Measurements from ENCODE around the gene GCG. TPM values are rescaled to one million over a fixed set of nuclear protein-coding genes. Genes with fewer than 3 reads are reported as not detected.

GCG gene
- total and polyA plus RNA-seq, 4 donors: not detected

DNA sequence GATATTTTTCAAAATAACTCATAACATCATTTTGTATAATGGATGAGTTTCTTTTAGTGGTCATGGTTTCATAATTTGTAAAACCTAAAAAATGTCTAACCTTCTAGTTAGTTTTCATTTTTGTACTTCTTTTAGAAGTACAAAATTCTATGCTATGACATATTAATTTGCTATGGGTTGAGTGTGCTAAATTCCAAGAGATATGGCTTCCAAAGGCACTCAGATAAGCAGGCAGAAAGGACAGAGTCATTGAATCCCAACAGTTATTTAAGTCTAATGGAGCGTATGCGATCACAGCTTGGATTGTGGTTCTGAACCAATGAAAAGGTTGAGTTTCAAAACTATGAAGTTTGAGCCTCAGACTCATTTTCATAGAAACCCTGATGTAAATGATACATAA is 37.0 kb downstream of the GCG start:
- WGBS: 98% methylated on average over 2 of the region's 2 CpGs
- DNase-seq (ENCODE audit: low spot score): no peak
- Histone ChIP-seq H3K9me3 (ENCODE audit: control insufficient read depth in 4 of 4, low read length in 3 of 4) (no peaks in the 10 kb centered on the region), H3K27me3 (ENCODE audit: control insufficient read depth in 4 of 4, insufficient read depth in 4 of 4, low read length in 3 of 4) (no peaks in the 10 kb centered on the region), H3K4me3 (ENCODE audit: low read depth in 1 of 3, low read length in 3 of 3) (no peak overlapping the region), H3K36me3 (ENCODE audit: control insufficient read depth in 4 of 4, insufficient read depth in 3 of 4, low read depth in 1 of 4, low read length in 3 of 4) (no peaks in the 10 kb centered on the region), H3K9ac (ENCODE audit: low read depth in 1 of 2, low read length in 2 of 2) (no peak overlapping the region), H3K4me1 (ENCODE audit: control insufficient read depth in 4 of 4, insufficient read depth in 4 of 4, low read length in 3 of 4) (peaks cover 6 to 24% (median 19%) of the 10 kb centered on the region in 4 donors), H3K27ac (ENCODE audit: low read depth in 1 of 2, low read length in 2 of 2) (no peak overlapping the region)
- TF ChIP-seq FOXA2 (IDR thresholded peaks at IDR 0.05) (no peak), FOXA1 (IDR thresholded peaks at IDR 0.05) (no peak), SP1 (IDR thresholded peaks at IDR 0.05) (no peak), EGR1 (IDR thresholded peaks at IDR 0.05; ENCODE audit: low read depth in 2 of 2) (no peak), TAF1 (conservative IDR thresholded peaks at IDR 0.05) (no peak), GABPA (IDR thresholded peaks at IDR 0.05 in 1 of 2, conservative IDR thresholded peaks at IDR 0.05 in 1 of 2) (no peak), JUND (IDR thresholded peaks at IDR 0.05) (no peak)
- TF ChIP-seq, protein P1, sequence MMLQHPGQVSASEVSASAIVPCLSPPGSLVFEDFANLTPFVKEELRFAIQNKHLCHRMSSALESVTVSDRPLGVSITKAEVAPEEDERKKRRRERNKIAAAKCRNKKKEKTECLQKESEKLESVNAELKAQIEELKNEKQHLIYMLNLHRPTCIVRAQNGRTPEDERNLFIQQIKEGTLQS (IDR thresholded peaks at IDR 0.05): no peak
- TF ChIP-seq, protein P2, sequence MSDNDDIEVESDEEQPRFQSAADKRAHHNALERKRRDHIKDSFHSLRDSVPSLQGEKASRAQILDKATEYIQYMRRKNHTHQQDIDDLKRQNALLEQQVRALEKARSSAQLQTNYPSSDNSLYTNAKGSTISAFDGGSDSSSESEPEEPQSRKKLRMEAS (IDR thresholded peaks at IDR 0.05): no peak
- TF ChIP-seq, protein P3, sequence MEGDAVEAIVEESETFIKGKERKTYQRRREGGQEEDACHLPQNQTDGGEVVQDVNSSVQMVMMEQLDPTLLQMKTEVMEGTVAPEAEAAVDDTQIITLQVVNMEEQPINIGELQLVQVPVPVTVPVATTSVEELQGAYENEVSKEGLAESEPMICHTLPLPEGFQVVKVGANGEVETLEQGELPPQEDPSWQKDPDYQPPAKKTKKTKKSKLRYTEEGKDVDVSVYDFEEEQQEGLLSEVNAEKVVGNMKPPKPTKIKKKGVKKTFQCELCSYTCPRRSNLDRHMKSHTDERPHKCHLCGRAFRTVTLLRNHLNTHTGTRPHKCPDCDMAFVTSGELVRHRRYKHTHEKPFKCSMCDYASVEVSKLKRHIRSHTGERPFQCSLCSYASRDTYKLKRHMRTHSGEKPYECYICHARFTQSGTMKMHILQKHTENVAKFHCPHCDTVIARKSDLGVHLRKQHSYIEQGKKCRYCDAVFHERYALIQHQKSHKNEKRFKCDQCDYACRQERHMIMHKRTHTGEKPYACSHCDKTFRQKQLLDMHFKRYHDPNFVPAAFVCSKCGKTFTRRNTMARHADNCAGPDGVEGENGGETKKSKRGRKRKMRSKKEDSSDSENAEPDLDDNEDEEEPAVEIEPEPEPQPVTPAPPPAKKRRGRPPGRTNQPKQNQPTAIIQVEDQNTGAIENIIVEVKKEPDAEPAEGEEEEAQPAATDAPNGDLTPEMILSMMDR (IDR thresholded peaks at IDR 0.05; ENCODE audit: low read depth, low read length, missing input control): no peak

DNA sequence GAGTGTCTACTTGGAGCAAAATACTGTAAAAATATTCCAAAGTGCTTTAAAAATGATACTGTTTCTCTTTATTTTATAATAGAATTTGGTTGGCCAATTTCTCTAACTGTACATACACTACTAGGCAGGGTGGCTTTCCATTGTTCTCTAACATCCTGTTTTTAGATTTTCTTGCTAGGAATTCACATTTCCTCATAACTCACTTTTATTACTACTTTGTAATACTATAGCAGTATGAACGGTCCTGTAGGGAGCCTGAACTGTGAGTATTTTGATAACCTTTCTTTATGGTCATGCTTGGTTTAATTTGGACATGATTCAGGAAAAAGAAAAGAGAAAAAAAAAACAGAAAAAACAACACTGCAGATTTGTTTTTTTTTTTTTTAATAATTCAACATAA is 37.8 kb downstream of the GCG start:
- TF ChIP-seq, protein P4, sequence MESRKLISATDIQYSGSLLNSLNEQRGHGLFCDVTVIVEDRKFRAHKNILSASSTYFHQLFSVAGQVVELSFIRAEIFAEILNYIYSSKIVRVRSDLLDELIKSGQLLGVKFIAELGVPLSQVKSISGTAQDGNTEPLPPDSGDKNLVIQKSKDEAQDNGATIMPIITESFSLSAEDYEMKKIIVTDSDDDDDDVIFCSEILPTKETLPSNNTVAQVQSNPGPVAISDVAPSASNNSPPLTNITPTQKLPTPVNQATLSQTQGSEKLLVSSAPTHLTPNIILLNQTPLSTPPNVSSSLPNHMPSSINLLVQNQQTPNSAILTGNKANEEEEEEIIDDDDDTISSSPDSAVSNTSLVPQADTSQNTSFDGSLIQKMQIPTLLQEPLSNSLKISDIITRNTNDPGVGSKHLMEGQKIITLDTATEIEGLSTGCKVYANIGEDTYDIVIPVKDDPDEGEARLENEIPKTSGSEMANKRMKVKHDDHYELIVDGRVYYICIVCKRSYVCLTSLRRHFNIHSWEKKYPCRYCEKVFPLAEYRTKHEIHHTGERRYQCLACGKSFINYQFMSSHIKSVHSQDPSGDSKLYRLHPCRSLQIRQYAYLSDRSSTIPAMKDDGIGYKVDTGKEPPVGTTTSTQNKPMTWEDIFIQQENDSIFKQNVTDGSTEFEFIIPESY (IDR thresholded peaks at IDR 0.05): no peak
- TF ChIP-seq RXRA (IDR thresholded peaks at IDR 0.05): no peak
- TF ChIP-seq GABPA (IDR thresholded peaks at IDR 0.05 in 1 of 2, conservative IDR thresholded peaks at IDR 0.05 in 1 of 2): no peak
- TF ChIP-seq RAD21 (IDR thresholded peaks at IDR 0.05): no peak
- TF ChIP-seq SP1 (IDR thresholded peaks at IDR 0.05): no peak
- no peak for TF ChIP-seq TAF1 (conservative IDR thresholded peaks at IDR 0.05)
- TF ChIP-seq EGR1 (IDR thresholded peaks at IDR 0.05; ENCODE audit: low read depth in 2 of 2): no peak
- TF ChIP-seq YY1 (IDR thresholded peaks at IDR 0.05): no peak
- TF ChIP-seq HNF4A (conservative IDR thresholded peaks at IDR 0.05): no peak
- no peak for TF ChIP-seq HNF4G (IDR thresholded peaks at IDR 0.05)
- TF ChIP-seq, protein P5, sequence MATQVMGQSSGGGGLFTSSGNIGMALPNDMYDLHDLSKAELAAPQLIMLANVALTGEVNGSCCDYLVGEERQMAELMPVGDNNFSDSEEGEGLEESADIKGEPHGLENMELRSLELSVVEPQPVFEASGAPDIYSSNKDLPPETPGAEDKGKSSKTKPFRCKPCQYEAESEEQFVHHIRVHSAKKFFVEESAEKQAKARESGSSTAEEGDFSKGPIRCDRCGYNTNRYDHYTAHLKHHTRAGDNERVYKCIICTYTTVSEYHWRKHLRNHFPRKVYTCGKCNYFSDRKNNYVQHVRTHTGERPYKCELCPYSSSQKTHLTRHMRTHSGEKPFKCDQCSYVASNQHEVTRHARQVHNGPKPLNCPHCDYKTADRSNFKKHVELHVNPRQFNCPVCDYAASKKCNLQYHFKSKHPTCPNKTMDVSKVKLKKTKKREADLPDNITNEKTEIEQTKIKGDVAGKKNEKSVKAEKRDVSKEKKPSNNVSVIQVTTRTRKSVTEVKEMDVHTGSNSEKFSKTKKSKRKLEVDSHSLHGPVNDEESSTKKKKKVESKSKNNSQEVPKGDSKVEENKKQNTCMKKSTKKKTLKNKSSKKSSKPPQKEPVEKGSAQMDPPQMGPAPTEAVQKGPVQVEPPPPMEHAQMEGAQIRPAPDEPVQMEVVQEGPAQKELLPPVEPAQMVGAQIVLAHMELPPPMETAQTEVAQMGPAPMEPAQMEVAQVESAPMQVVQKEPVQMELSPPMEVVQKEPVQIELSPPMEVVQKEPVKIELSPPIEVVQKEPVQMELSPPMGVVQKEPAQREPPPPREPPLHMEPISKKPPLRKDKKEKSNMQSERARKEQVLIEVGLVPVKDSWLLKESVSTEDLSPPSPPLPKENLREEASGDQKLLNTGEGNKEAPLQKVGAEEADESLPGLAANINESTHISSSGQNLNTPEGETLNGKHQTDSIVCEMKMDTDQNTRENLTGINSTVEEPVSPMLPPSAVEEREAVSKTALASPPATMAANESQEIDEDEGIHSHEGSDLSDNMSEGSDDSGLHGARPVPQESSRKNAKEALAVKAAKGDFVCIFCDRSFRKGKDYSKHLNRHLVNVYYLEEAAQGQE (IDR thresholded peaks at IDR 0.05): no peak
- no peak for TF ChIP-seq NR2F2 (IDR thresholded peaks at IDR 0.05)
- TF ChIP-seq, protein P2 (IDR thresholded peaks at IDR 0.05): no peak
- no peak for TF ChIP-seq FOXA1 (IDR thresholded peaks at IDR 0.05)
- TF ChIP-seq FOXA2 (IDR thresholded peaks at IDR 0.05): no peak
- TF ChIP-seq JUND (IDR thresholded peaks at IDR 0.05): no peak
- TF ChIP-seq, protein P3 (IDR thresholded peaks at IDR 0.05; ENCODE audit: low read depth, low read length, missing input control): no peak
- TF ChIP-seq, protein P1 (IDR thresholded peaks at IDR 0.05): no peak
- Histone ChIP-seq H3K9ac (ENCODE audit: low read depth in 1 of 2, low read length in 2 of 2) (no peak overlapping the region), H3K9me3 (ENCODE audit: control insufficient read depth in 4 of 4, low read length in 3 of 4) (no peaks in the 10 kb centered on the region), H3K27me3 (ENCODE audit: control insufficient read depth in 4 of 4, insufficient read depth in 4 of 4, low read length in 3 of 4) (no peaks in the 10 kb centered on the region), H3K4me3 (ENCODE audit: low read depth in 1 of 3, low read length in 3 of 3) (no peak overlapping the region), H3K36me3 (ENCODE audit: control insufficient read depth in 4 of 4, insufficient read depth in 3 of 4, low read depth in 1 of 4, low read length in 3 of 4) (no peaks in the 10 kb centered on the region), H3K27ac (ENCODE audit: low read depth in 1 of 2, low read length in 2 of 2) (no peak overlapping the region), H3K4me1 (ENCODE audit: control insufficient read depth in 4 of 4, insufficient read depth in 4 of 4, low read length in 3 of 4) (peaks cover 5 to 24% (median 19%) of the 10 kb centered on the region in 4 donors)
- no peak for DNase-seq (ENCODE audit: low spot score)
- WGBS: 6% methylated on average over 1 of the region's 1 CpG
